Renal pelvis (tissue), 4 donors: Measurements from ENCODE around the gene MGAT5. TPM values are rescaled to one million over a fixed set of nuclear protein-coding genes. Genes with fewer than 3 reads are reported as not detected.
"Not testable (repeated sequence)": the region's sequence is repeated elsewhere in the genome, so short reads cannot be mapped to it uniquely, and the experiment has no call there.

ENCODE experiments used
- DNase-seq: peaks from one replicate; pipeline ENCODE4 v3.0.0-alpha.2; 2013
- polyA plus RNA-seq, 3 donors: library from polyadenylated mRNA; unstranded; fragments of 120-200 nt; gene quantifications; one replicate each; pipeline ENCODE4 v1.2.1, GENCODE V29; 2013; ENCODE audit not compliant: insufficient read length in 3 of 3

MGAT5 gene
- polyA plus RNA-seq, 3 donors: 44.3 to 47.4 (median 46.4) TPM

DNA sequence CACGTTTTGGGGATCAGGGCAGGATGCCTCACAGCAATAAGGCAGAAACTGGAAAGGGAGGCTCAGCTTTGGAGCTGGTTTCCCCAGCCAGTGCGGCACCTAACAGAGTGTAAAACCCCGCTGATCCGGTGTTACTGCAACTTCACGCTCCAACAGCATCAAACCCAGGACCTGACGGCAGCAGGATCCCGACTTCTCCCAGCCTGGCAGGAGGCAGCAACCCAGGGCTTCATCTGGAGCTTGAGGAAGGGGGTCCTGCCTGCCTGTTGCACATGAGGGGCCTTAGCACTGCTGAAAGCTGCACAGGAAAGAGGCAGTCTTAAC lies 209.8 kb downstream of the MGAT5 start:
- no peak for DNase-seq

DNA sequence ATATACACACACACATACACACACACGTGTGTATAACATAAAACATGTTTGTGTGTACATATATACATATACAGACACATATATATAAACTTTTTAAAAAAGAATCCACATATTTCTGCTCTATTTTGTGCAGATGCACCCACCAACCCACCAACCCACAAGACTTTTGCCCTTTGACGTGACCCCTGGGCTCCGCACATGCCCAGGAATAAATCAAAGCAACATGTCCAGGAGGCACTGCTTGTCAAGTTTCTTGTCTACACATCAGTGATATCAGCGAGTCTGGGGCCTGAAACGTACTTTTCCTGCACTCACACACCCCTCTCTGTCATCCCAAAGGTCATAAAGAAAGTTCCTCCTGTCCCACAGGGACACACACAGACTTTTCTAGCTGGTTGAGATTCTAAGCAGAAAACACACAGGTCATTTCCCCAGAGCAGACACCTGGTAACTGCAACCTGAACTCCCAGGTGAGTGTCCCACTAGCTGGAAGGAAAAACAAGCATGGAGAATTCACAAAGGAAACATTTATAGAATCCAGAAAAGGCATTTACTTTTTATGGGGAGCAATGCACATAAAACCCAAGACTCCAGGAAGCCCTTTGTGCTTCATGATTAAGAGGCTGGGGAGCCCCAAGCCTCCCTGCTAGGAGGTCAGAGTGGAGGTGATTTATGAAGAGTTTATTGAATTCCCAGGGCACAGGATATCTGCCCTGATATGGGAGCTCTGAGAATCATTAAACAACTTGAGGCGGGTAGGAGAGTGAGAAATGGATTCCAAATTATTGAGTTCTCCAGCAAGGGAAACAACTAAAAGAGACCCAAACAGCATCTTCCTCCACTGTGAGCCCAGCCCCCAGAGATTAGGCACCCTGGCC lies 211.6 kb downstream of the MGAT5 start:
- no peak for DNase-seq

DNA sequence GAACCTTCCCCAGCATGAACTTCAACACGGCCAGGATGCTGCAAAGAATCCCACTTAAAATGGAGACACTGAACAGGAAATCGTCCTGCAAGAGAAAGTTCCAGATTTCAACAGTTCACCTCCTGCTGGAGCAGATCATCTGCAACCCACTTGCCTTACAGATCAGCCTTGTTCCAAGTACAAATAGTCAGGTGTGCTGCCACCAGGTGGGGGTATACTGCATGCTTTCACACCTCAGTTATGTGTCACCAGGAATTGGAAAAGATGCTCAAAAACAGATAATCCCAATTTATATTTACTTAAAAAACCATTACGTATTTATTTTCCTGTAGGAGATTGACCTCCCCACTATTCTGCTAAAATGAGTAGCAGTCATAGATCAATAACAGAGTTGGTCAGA lies 212.3 kb downstream of the MGAT5 start:
- no peak for DNase-seq

DNA sequence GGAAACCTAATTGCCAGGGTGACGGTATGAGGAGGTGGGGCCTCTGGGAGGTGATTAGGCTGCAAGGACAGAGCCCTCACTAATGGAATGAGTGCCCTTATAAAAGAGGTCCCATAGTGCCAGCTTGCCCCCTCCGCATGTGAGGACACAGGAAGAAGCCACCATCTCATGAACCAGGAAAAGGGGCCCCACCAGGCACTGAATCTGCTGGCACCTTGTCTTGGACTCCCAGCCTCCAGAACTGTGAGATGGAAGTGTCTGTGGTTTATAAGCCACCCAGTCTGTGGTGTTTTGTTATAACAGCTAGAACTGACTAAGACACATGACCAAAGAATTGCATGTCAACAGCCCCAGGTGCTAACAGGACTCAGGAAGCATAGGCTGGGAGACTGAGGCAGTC lies 214.3 kb downstream of the MGAT5 start:
- DNase-seq: no peak

DNA sequence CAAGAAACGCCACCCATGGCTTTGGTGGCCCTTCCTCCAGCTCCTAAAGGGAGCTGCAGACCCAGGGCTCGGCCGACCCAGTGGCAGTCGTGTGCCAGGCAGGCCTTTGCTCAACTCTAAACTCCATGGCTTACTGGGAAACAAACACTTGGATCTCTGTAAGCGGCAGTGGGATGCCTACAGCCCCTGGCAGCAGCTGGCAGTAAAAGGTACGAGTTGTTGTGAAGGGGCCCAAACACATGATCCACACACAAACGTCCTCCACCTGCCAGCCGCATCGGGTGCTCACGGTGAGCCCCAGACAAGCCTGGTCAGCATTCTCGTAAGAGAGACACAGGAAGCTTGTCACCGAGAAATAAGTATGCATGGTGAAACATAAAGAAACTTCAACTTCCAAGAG lies 214.9 kb downstream of the MGAT5 start:
- no peak for DNase-seq

DNA sequence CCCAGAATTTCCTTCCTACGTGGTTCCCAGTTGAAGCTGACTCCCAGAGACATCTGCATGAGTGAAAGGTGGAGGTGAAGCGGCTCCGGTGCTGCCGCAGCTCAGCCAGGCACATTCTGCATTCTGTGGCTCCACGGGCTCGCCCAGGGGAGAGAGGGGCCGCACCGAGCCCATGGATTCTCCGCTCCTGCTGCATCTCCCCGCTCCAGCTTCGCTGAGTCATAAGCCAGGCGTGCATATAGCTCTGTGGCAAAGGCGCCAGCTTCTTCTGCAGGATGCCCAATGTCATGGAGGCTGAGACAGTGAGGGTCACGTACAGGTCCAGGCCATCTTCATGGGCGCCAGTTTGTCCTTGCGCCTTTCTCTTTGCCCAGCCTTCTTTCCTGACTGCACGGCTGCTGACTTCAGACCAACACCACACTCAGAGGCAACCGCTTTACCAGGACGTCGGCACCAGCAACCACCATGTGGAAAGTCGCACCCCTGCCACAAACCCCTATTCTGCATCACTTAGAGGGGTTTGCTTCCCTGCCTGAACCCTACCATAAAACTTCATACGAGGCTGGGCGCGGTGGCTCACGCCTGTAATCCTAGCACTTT lies 215.7 kb downstream of the MGAT5 start:
- no peak for DNase-seq

DNA sequence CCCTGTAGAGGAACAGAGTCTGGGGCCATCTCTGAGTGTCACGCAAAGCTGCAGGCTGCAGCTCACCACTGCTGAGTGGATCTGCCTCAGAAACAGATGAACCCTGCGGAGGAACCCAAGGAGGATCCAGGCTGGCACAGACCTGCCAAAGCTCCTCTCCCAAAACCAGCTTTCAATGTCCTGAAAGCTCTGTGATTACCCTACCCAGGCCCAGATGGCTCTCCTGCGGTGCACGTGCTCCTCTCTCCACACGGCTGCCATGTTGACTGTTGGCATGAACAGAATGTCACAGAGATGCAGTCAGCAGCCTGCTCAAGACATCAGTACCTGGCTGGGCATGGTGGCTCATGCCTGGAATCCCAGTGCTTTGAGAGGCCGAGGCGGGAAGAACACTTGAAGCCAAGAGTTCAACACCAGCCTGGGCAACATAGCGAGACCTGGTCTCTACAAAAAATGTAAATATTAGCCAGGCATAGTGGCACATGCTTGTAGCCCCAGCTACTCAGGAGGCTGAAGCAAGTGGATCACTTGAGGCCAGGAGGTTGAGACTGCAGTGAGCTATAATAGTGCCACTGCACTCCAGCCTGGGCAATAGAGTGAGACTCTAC lies 216.8 kb downstream of the MGAT5 start:
- no peak for DNase-seq

DNA sequence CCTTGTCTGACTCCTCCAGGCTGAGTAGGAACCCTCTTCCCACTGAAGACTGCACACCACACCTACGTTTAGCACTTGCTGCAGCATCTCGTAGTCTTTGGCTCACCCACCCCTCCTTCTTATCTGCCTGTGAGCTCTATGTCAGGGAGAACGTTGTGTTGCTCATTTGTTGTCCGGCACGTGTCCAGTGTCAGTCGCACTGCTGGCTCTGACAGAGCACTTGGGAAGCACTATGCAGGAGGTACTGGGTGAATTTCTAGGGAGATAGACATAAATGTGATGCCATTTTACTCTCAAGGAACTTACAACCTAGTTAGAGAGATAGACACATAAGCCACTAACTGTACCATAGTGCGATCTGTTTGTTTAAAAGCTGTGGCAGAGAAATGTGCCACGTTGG lies 223.1 kb downstream of the MGAT5 start:
- DNase-seq: not testable (repeated sequence)

DNA sequence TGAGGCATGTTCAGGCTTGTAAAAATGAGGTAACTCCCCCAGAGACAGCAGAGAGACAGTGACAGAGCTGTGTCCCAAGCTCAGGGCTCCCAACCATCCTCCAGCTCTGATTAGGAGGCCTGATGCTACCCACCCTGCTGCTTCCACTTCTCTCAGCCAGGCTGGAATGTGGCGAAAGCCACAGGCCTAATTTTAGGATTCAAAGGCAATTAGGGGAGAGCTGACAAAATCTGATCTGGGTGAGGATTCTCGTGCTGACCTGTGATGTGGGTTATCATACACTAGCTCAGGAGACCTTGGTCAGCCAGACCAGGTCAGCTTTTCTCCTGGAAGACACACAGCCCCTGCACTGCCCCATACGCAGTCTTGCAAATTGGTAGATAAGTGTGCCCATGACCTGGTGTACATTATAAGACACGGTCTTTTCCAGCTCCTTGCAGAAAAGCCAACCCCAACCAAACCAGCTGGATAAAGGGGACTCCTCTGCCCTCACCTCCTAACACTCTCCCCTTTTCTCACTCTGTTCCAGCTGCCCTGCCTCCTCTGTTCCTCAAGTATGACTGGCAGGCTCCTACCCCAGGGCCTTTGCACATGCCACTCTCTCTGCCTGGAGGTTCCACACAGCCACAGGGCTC lies 225.9 kb downstream of the MGAT5 start:
- no peak for DNase-seq

DNA sequence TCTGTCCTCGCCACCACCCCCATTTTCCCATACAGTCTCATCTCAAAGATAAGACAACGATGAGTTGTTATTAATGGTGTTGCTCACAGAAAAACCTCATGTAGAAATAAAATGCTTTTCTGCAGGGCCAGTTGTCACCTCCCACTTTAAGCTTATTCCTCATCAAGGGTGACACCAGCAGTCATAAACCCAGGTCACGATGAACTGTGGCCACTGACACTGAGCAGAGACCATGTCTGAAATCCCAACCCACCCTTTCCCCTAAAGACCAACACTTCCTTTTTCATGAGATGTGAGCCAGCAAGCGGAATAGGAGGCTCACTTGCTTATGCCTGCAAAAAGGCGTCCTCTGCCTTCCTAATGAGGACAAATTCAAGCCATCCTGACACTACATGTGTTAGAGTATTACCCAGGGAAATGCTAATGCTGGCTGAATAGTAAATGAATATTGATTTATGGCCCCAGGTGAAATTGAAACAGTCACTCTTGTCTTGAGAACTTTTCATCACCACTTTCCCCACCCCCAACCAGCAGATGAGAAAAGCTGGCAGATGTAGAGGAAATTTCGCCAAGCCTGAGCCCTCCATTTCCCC lies 228.4 kb downstream of the MGAT5 start:
- DNase-seq: no peak

DNA sequence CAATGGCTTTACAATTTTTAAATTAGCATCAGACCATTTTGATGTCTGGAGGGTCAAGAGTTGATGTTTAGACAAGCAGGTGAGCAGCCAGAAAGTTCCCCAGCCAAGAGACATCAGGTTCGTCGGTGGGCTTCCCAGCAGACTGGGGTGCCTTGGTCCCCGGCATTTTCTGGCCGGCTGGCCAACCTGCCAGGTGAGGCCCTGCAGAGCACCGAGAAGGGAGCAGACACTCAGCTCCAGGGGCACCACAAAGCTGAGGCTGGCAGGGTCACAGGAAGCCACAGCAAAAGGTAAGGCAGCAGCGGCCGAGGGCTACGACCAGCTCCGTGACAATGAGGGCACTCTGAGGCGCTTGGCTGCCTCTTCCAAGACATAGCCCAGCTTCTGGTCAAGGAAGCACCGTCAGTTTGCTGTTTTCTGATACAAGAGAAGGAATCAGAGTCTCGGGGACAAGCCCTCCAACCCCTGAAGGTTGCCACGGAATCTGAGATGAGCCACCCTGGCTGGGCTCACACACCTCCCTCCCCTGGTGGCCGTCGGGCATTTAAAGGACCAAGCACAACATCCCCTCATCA lies 229.0 kb downstream of the MGAT5 start:
- DNase-seq: no peak

DNA sequence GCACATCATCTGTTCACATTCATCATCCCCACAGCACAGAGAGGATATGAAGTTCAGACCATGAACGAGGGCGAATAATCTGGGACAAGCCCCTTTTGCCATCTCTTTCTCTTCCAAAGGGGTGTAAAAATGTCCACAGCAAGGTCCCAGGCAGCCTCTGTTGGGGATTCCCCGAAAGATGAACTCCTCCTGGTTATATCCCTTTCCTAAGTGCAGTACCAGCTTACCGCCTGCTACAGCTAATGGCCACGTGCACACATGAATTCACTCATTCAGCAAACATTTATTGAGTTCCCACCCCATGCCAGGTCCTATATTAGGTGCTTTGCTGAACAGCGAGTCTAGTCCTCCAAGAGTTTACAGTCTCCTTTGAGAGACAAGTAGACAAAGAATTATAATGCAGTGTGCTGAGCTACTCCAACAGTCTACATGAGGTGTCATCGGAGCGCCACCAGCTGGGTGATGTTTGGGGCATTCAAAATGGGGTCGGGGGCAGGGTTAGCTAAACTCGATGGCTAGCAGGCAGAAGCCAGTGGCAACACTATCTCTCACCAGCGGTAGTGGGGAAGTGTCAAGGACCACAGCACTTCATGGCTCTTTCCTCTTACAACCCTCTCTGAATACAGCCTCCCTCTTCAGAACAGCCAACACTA lies 236.0 kb downstream of the MGAT5 start:
- DNase-seq: no peak

DNA sequence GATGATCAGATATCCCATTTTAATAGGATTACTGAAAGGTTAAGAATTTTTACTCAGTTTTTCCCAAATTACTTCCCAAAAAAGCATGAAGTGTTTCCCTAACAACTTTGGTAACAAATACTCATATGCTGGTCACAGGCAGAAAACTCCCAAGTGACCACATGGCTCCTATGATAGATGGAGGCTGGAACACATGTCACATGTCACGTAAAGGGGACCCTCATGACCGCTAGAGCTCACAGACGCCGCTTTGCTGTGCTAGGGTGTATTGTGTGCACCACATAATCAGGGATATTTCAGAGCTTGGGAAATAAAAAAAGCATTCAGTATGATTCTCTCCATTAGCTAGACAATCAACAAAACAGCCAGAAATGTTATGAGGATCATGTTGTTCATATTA lies 236.7 kb downstream of the MGAT5 start:
- no peak for DNase-seq

DNA sequence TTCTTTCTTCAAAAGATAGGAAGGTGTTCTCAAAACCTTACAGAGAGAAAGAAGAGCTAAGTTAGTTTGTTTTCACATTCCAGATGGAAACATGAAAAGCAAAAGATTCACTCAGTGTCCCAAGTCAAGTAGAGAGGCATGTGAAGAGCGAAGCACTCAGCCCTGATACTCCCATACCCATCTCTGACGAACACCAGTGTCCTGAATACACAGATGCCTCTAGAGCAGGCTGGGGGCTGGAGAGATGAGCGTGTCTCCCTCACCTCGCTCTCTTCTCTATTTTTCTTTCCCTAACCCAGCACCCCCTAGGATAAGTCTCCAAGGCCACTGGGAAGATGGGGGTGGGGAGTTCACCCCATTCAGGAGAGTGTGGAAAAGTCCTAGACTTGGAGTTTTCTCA lies 237.2 kb downstream of the MGAT5 start:
- DNase-seq: no peak

DNA sequence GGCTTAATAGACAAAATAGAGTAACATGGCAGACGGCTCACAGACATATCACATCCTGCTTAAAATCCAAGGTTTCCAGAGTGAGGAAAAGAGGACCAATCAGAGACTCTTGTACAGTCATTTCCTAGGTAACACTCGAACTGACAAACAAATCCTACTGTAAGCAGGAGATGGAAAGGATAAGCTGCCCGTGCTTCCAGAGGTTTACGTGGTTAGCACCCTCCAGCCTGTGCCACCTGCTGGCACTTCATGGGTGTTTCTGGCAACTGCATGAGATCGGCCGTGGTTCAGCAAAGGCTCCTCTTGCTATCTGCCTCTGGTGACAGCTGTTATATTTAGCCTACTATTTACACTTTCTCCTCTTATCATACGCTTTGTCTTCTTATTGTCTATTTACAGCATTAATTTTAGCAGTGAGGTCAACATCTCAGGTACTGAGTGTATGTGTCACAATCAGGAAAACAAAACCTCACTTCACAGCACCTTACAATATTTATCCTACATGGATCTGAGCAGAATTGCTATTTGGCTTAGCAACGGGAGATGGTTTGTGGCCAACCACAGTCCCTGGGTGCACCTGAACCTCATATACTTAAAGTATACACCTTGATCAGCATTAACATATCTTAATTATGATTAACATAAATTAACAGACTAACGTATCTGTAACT lies 238.0 kb downstream of the MGAT5 start:
- no peak for DNase-seq

DNA sequence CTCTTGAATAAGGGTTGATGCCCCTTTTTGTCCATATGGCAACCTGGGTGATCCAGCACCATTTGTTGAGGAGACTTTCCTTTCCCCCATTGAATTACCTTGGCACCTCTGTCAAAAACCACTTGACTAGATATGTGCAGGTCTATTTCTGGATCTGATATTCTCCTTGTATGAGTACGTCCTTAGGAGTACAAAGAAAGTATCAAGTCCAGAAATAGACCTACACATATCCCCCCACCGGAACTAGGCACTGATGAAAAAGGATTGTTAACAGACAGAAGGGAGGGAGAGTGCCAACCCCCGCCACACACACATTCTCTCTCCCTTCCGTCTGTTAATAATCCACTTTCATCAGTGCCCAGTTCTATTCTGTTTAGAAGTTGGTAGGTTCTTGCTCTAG lies 239.9 kb downstream of the MGAT5 start:
- no peak for DNase-seq

DNA sequence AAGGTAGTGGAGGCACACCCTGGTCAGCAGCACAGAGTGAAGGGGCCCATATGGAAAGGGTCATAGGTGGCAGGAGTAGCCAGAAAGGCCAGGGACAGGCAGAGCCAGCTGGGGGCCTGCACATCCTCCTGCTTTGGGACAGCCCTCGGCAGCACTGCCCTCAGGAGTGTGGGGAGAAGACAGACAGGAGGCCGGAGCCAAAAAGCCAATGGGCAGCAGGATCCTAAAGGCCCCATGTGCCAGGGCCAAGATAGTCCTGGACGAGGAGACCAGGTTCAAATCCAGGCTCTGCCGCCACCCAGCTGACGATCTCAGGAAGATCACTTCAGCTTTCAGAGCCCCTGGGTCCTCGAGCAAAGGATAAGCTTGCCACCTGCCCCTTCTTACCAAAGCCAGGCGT lies 244.8 kb downstream of the MGAT5 start:
- no peak for DNase-seq

DNA sequence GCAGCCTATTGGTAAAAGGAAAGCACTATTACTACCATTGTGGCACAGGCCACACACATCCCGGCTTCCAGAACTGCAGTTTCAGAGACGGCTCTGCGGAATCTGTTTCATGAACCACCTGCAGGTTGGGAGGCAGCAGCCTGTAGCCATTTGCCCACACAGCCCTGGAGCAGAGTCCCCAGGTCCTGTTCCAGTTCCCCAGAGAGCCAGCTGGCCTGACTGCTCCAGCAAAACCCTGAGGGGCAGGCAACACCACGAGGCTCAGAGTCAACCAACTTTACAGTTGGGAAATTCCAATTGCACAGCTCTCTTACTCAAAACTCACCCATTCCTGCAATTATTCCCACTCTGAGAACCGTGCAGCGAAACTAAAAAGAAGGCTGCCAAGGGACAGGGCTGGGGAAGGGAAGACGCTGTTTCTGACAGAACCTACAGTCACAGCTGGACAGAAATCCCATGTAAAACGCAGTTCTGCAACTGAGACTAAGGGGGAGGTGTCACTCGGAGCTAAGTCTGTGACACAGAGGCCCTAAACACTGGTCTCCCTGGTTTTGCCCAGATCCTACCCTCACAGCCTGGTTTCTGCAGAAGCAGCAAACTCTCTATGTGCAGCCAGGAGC lies 245.5 kb downstream of the MGAT5 start:
- no peak for DNase-seq

DNA sequence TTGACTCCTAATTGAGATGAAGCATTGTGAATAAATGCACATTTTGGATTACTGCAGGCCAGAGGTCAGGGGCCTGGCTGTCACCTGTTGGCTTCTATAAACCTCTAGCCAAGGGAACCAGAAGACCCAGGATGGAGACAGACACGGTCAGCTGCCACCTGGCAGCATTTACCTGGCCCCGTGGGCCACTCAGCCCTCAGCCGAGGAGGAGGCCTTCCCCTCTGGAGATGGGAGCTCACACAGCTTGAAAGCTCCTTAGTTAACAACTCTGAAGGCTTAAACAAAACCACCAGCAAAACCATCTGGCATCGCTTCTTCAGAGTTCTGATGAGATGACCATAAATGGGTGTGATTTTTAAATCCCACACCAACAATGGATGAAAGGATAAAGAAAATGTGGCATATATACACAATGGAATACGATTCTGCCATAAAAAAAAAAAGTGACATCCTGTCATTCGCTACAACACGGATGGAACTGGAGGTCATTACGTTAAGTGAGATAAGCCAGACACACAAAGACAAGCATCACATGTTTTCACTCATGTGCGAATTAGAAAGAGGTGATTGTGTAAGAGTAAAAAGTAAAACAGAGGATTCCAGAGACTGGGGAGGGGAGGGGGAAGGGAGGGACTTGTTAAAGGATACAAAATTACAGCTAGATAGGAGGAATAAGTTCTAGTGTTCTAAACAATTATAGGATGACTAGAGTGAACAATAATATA lies 246.5 kb downstream of the MGAT5 start:
- no peak for DNase-seq
